Suppressor macrophage (primary cell): ENCODE data around the gene C19orf18.
"Not testable (repeated sequence)": the region's sequence is repeated elsewhere in the genome, so short reads cannot be mapped to it uniquely, and the experiment has no call there.

ENCODE experiments used
- DNase-seq, 4 experiments: peaks; one replicate each; pipeline ENCODE4 v3.0.0-alpha.2; 2020 to 2022
- total RNA-seq, 17 experiments: gene quantifications; one replicate each; lab custom pipeline; 2026; ENCODE audit warnings: mixed read lengths in 6 of 17, inconsistent platforms in 3 of 17; lab: John Stamatoyannopoulos, UW

C19orf18 gene
- 0 to 1.1 (median 0.16) reads per million in 17 experiments for total RNA-seq

GRCh38 chr19:57974434-57974833 lies at the start of gene C19orf18:
C19orf18 (minus strand) TSS chr19:57974534; CDS start chr19:57974432, 102 bp downstream.
- no peak for DNase-seq

GRCh38 chr19:58022283-58022660 lies 47.9 kb upstream of the C19orf18 start:
- DNase-seq: no peak

GRCh38 chr19:58021541-58022282 lies 47.4 kb upstream of the C19orf18 start:
- DNase-seq: peak; percentile 32 to 59 (median 58)

- DNase-seq: no peak
Observed at GRCh38 chr19:58020129-58020528, 45.8 kb upstream of the C19orf18 start.

GRCh38 chr19:58014141-58014540 lies 39.8 kb upstream of the C19orf18 start:
- no peak for DNase-seq

GRCh38 chr19:58010507-58010906 lies 36.2 kb upstream of the C19orf18 start:
- DNase-seq: no peak

- DNase-seq: peak; percentile 71 to 86 (median 77)
Observed at GRCh38 chr19:58009666-58010301, 35.5 kb upstream of the C19orf18 start.

- DNase-seq: no peak
Observed at GRCh38 chr19:58009301-58009665, 34.9 kb upstream of the C19orf18 start.

- DNase-seq: not testable (repeated sequence)
Observed at GRCh38 chr19:58008877-58009276, 34.5 kb upstream of the C19orf18 start.

GRCh38 chr19:58007285-58007684 lies 33.0 kb upstream of the C19orf18 start:
- peak in 1 of 4 experiments; percentile 3 for DNase-seq

- no peak for DNase-seq
Observed at GRCh38 chr19:58003174-58003828, 29.0 kb upstream of the C19orf18 start.

- DNase-seq: peak; percentile 90 to 96 (median 92)
Observed at GRCh38 chr19:58002384-58003173, 28.2 kb upstream of the C19orf18 start, which contains the start of gene ZNF606. ZNF606 (minus strand) TSS chr19:58002820; CDS start chr19:58001319, 1,501 bp downstream.

- peak in 2 of 4 experiments; percentile 24 to 28 for DNase-seq
Observed at GRCh38 chr19:58001895-58002369, 27.6 kb upstream of the C19orf18 start.

GRCh38 chr19:58000677-58001076 lies 26.3 kb upstream of the C19orf18 start:
- DNase-seq: no peak

- no peak for DNase-seq
Observed at GRCh38 chr19:57992841-57993240, 18.5 kb upstream of the C19orf18 start.

- DNase-seq: peak in 2 of 4 experiments; percentile 4 to 5
Observed at GRCh38 chr19:57978586-57979289, 4.4 kb upstream of the C19orf18 start.

- DNase-seq: no peak
Observed at GRCh38 chr19:57964761-57965160, 9.6 kb downstream of the C19orf18 start.

- DNase-seq: no peak
Observed at GRCh38 chr19:57961785-57962184, 12.5 kb downstream of the C19orf18 start.

GRCh38 chr19:57954996-57955395 lies 19.3 kb downstream of the C19orf18 start:
- no peak for DNase-seq

- DNase-seq: no peak
Observed at GRCh38 chr19:57949702-57950101, 24.6 kb downstream of the C19orf18 start.

GRCh38 chr19:57949296-57949695 lies 25.0 kb downstream of the C19orf18 start:
- no peak for DNase-seq
